Suprapubic skin (tissue), 3 donors: ENCODE data around the gene FBXO11.

ENCODE experiments used
- EP300 ChIP-seq: sonication (generic); formaldehyde crosslinking; IDR thresholded peaks from one replicate; pipeline ENCODE4 v1.6.1; 2017; ENCODE audit warnings: antibody characterized with exemption
- POLR2A ChIP-seq, 2 donors: fragments of 450-650 bp; IDR thresholded peaks; one replicate each; pipeline ENCODE4 v1.6.1; 2017; ENCODE audit warnings: antibody characterized with exemption in 2 of 2, mild to moderate bottlenecking in 2 of 2, moderate library complexity in 2 of 2
- TF ChIP-seq, protein P1 (sequence below), 2 donors: fragments of 200-600 bp in 1 of 2; fragments of 450-650 bp in 1 of 2; sonication (generic) in 1 of 2; IDR thresholded peaks; one replicate each; pipeline ENCODE4 v1.5.1; 2016 to 2019; ENCODE audit warnings: antibody characterized with exemption in 2 of 2, mild to moderate bottlenecking in 1 of 2, moderate library complexity in 1 of 2

DNA sequence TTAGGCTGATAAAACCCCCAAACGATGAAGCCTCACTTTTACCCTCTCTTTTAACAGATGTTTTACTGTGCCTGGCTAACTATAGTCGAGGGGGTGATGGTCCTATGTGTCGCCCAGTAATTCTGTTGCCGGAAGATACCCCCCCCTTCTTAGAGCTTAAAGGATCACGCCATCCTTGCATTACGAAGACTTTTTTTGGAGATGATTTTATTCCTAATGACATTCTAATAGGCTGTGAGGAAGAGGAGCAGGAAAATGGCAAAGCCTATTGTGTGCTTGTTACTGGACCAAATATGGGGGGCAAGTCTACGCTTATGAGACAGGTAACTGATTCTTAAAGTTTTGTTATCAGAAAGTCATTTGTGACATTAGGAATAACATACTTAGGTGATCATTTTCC is 102.9 kb downstream of the FBXO11 start:
- TF ChIP-seq, protein P1, sequence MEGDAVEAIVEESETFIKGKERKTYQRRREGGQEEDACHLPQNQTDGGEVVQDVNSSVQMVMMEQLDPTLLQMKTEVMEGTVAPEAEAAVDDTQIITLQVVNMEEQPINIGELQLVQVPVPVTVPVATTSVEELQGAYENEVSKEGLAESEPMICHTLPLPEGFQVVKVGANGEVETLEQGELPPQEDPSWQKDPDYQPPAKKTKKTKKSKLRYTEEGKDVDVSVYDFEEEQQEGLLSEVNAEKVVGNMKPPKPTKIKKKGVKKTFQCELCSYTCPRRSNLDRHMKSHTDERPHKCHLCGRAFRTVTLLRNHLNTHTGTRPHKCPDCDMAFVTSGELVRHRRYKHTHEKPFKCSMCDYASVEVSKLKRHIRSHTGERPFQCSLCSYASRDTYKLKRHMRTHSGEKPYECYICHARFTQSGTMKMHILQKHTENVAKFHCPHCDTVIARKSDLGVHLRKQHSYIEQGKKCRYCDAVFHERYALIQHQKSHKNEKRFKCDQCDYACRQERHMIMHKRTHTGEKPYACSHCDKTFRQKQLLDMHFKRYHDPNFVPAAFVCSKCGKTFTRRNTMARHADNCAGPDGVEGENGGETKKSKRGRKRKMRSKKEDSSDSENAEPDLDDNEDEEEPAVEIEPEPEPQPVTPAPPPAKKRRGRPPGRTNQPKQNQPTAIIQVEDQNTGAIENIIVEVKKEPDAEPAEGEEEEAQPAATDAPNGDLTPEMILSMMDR (IDR thresholded peaks at IDR 0.05) = no peak
- TF ChIP-seq POLR2A (IDR thresholded peaks at IDR 0.05) (no peak), EP300 (no peak)
